Skin of body (tissue), 2 donors: Measurements from ENCODE around the gene BICRAL. TPM values are rescaled to one million over a fixed set of nuclear protein-coding genes. Genes with fewer than 3 reads are reported as not detected.
A peak's percentile ranks its signal among the peaks of the same experiment; 100 is the strongest.
"Not testable (repeated sequence)": the region's sequence is repeated elsewhere in the genome, so short reads cannot be mapped to it uniquely, and the experiment has no call there.

Experiments used
- DNase-seq: peaks from one replicate; lab custom pipeline; 2025; lab: John Stamatoyannopoulos, UW
- total RNA-seq: library from RNA; depleted of rRNA; stranded (reverse); fragments of >200 nt; gene quantifications from one replicate; pipeline ENCODE4 v1.2.3, GENCODE V29; 2014

The BICRAL gene
- total RNA-seq, 1 donor from 2014 or later: 10.6 TPM

DNA sequence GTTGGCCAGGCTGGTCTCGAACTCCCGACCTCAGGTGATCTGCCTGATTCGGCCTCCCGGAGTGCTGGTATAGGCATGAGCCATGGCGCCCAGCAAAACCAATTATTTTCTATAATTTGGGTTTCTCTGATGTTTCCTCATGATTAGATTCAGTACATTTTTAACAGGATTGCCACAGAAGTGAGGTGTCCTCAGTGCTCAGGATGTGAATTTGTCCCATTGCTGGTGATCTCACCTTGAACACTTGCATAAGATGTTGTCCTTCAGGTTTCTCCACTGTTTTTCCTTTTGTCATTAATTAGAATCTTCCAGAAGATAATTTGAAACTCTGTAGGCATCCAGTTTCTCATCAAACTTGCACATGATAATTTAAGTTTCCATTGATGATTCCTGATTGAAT lies 52.2 kb downstream of the BICRAL start:
- DNase-seq: no peak

- no peak for DNase-seq
Observed at GRCh38 chr6:42841844-42842584, 60.2 kb downstream of the BICRAL start.

- no peak for DNase-seq
Observed at GRCh38 chr6:42845327-42845694, 63.5 kb downstream of the BICRAL start.

DNA sequence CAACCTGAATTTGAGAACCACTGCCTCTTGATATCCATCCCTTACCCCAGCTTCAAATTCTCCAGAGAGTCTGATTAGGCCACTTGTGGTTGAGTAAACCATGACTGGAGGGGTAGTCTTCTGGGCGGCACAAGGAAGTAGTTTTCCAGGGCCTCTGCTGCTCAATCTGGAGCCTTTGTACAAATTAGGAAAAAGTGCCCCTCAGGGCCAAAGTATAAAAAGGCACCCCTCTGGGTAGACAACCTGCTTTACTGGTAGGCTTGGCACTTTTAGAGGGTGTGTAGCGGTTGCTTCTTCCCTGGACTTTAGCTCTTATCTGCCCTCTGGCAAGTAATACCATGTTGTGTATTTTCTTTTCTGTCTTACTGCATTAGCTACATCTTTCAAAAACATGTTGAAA lies 64.7 kb downstream of the BICRAL start:
- DNase-seq: no peak

DNA sequence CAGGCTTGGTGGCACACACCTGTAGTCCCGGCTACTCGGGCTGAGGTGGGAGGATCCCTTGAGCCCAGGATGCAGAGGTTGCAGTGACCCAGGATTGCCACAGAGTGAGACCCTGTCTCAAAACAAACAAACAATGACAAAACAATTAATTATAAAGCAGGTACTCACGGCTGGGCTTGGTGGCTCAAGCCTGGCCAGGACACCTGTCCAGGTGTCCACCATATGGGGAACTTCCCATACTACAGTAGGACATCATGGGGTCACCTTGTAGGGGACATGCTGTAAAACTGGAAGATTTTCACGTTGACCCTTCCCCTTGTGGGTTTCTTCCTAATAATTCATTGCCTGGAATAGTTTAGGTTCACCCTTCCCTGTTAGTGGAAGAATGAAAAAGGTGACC lies 66.8 kb downstream of the BICRAL start:
- DNase-seq: no peak

DNA sequence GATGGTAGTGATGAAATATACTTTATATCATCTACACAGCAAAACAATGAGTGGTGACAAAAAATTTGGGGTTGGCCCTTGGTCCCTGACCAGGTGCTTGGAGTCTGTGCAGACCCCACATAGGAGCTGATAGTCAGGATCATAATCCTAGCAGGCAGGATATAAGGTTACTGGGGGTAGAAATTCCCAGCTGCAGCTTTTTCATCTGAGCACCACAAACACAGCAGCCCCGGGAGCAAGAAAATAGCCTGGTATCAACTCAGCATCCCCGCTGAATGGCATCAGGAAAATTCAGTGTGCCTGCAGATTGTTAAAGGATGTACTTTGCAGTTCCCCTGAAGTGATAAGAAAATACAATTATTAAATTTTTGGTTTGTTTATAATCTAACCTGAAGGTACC lies 69.7 kb downstream of the BICRAL start:
- no peak for DNase-seq

DNA sequence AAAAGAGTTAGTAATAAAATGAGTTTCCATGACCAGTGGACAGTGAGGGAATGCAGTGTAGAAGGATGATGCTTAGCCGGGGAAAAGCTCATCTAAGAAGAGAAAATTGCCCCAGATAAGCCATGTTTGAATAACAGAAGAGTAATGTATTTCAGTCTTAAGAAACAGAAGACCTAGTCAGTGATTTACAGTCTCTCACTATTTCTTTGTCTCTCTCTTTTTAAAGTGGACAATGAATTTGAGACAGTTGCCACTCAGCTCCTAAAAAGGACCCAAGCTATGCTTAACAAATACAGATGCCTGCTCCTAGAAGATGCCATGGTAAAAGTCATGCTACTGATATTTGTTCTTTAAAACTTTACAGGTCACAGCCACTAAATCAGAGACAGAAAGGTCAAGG lies 78.2 kb downstream of the BICRAL start:
- no peak for DNase-seq

GRCh38 chr6:42860481-42860880 lies 78.6 kb downstream of the BICRAL start:
- no peak for DNase-seq

GRCh38 chr6:42864602-42865001 lies 82.8 kb downstream of the BICRAL start:
- no peak for DNase-seq

DNA sequence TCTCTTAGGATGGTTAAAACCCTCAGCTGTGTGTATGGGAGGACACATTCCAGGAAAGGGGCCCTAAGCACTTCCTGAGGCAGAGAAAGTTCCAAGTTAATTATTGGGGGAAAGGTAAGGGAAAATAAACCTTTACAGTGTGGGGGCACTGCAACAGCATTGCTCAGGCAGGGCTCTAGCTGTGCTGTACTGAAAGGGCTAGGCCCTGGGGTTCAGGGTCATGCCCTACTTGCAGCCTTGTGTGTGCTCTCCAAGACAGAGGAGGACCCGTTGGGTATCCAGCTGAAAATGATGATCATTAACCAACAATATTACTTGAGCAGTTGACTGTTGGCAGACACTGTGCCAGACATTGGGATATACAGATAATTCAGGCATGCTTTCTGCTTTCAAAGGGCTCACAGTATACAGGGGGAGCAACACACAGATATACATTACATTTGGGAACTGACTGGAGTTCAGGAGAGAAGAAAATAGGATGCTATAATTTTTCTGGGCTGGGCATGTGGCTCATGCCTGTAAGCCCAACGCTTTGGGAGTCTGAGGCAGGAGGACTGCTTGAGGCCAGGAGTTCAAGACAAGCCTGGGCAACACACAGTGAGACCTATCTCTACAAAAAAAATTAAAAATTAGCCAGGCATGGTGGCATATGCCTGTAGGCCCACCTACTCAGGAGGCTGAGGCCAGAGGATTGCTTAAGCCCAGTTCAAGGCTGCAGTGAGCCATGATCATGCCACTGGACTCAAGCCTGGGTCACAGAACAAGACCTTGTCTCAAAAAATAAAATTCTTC lies 88.5 kb downstream of the BICRAL start:
- DNase-seq: no peak

DNA sequence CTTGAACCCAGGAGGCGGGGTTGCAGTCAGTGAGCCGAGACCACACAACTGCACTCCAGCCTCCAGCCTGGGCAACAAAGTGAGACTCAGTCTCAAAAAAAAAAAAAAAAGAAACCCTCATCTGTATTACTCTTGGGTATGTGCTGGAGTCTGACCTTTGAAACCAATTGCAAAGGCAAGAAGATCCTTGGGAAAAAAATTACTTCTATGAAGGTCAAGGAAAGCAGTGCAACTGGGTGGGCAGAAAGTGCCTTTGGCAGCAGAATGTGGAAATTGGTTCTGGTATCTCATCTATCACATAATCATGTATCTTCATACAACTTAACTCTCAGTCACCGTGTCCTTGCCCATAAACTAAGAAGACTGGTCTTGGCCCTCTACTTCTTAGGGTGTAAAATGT lies 89.9 kb downstream of the BICRAL start:
- no peak for DNase-seq

GRCh38 chr6:42873313-42873712 lies 91.5 kb downstream of the BICRAL start:
- no peak for DNase-seq

DNA sequence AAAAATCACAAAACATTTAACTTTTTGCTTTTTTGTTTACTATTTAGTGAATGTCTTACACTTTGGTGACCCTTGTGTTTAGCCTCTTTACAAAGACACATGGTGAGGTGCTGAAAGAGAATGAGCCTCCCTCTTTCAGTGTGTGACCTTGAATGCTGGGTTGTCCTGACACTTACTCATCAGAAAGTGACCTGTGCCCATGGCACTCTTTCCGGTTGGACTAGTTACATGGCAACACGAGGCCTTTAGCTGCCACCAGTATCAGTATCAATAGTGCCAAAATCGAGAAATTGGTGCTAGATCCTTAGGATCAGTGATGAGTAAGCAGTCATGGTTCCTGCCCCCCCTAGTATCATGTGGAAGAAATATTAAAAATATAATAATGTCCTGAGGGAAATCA lies 95.8 kb downstream of the BICRAL start:
- DNase-seq: no peak

DNA sequence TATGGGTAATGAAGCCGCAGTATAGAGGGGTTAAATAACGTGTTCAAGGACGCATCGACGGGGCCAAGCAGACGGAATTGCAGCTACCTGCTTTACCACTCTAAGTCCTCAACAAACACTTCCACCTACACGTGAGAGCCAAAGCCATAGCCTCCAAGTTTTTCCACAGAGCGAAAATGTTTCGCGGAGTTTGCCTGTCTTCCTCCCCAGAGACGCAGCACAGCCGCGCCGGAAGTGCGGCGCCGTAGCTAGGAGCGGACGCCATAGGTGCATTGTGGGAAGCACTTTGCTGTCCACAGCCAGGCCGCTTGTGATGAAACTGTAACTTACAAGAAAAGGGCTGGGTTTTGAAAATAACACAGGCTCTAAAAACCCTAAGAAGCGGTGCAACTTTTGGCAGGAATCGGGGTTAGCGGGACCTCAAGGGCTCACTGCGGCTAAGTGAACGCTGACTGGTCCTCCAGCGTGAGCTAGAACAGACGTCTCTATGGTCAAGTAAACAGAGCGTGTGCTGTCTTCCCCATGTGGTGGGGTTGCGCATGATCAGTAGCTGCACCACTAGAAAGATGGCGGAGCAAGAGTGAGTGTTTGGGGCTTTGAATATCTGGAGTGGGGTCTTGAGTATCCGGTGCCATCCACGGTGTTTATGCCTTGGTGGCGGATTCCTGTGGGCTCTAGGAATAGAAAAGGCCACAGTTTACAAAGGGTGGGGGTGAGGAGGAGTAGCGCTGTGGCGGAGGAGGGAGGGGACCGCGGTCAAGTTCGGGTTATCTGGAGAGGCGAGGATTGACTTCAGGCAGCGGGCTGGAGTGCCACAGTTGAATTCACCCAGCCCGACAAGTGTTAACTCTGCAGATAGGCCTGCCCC lies 97.8 kb downstream of the BICRAL start, which contains the start of gene RPL7L1:
RPL7L1 (plus strand) TSS at position 245 of the 868 bp plus-strand sequence; CDS start at position 540, 295 bp downstream.
- DNase-seq: peak; percentile 94

DNA sequence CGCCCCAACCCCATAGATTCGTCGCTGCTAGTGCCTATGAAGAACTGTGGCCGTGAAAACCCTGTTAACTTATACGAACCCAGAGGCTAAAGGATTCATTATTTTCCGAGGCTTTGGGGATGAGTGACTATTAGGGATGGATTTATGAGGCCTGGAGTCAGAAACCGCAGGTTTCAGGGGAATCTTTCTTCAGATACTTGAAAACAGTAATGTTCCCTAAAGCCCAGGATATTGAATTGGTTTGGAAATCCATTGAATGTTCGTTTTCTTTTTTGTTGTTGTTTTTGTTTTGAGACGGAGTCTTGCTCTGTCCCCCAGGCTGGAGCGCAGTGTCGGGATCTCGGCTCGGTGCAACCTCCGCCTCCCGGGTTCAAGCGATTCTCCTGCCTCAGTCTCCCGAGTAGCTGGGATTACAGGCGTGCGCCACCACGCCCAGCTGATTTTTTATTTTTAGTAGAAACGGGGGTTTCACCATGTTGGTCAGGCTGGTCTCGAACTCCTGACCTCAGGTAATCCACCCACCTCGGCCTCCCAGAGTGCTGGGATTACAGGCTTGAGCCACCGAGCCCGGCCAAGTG lies 98.5 kb downstream of the BICRAL start:
- DNase-seq: not testable (repeated sequence)

DNA sequence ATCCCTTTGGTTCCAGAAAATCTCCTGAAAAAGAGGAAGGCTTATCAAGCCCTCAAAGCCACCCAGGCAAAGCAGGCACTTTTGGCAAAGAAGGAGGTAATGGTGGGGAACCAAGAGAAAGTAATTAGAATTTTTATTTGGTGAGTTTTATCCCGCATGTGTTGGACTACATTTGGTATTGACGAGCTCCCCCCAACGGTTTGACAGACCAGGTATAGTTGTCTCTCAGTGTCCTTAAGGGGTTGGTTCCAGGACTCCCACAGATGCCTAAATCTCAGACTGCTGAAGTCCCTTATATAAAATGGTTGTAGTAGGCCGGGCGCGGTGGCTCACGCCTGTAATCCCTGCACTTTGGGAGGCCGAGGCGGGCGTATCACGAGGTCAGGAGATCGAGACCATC lies 99.0 kb downstream of the BICRAL start:
- not testable (repeated sequence) for DNase-seq

- DNase-seq: no peak
Observed at GRCh38 chr6:42885702-42886101, 103.8 kb downstream of the BICRAL start.

DNA sequence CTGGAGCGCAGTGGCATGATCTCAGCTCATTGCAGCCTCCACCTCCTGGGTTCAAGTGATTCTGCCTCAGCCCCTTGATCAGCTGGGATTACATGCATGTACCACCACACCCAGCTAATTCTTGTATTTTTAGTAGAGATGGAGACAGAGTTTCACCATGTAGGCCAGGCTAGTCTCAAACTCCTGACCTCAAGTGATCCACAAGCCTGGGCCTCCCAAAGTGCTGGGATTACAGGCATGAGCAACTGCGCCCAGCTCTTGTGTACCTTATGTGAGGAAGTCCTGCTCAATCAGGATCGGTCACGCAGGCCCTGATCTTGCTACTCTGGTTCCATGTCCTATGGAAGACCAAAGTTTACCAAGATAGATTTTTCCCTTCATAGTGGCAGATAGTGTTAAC lies 106.3 kb downstream of the BICRAL start:
- not testable (repeated sequence) for DNase-seq

DNA sequence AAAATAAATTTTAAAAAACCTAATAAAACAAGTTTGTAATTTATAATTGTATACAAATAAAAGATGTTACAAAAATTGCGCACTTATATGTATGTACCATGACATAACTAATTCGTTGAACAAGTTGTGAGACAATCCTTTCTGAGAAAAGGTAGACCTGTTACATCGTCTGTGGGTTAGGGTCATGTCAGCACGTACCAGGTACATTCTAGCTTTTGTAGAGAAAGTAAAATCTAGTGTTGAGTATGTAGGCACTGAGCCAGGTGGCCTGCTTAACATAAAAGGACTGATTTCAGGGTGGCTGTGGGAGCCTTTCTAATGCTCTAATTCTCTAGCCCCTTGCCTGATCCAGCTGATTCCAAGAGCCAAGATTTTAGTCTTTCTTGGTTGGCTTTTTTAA lies 108.0 kb downstream of the BICRAL start:
- DNase-seq: no peak

DNA sequence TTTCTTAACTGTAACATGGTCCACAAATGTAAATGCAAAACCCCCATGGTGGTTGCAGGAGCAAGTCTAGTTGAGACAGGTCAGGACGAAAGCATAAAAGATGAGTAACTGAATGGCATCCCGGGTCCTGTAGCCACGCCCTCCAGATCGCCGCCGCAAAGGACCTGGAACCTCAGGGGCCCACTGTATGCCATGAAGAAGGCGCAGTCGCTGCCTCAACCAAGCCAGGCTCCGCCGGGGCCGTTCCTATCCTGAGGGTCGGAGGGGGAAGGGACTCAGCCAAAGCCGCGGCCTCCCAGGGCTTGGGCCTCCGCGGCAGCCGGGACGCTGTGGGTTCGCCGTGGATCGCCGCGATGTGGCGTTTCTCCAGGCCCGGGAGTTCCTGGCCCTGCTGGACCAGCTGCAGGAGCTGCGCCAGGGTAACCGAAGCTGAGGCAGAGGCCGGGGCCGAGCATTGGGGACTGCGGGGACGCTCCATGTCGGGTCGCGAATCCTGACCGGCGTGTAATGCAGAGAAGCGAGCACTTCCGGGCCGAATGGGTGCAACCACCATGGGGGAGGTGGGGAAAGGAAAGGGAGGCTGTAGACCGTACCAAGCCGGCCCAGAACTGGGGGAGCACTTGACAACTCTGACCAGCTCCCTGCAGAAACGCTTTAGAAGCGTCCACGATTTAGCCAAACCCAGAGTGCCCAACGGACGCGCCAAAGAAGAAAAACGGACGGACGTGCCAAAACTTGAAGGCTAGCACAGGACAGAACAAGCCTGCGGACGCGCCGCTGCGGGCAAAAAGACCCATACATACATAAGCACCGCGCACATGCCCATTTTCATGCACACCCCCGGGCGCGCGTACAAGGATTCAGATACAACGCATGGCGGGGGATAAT lies 108.7 kb downstream of the BICRAL start:
- peak; percentile 89 for DNase-seq
